Hematopoietic multipotent progenitor cell treated with erythropoietin and hydrocortisone succinate and interleukin-3 and kit ligand, for 15 days (in vitro differentiated cells): ENCODE data around the gene LRP6.
"Not testable (repeated sequence)": the region's sequence is repeated elsewhere in the genome, so short reads cannot be mapped to it uniquely, and the experiment has no call there.

Source experiments
- DNase-seq: peaks from one replicate; pipeline ENCODE4 v3.0.0-alpha.2; 2015; ENCODE audit warnings: low spot score

The LRP6 gene

GRCh38 chr12:12121061-12121460 is 145.8 kb downstream of the LRP6 start:
- DNase-seq: no peak

- no peak for DNase-seq
Measured at GRCh38 chr12:12116677-12117076, 150.2 kb downstream of the LRP6 start.

GRCh38 chr12:12115514-12115913 is 151.3 kb downstream of the LRP6 start:
- no peak for DNase-seq

- not testable (repeated sequence) for DNase-seq
Measured at GRCh38 chr12:12110923-12111555, 155.8 kb downstream of the LRP6 start.

GRCh38 chr12:12108441-12109058 is 158.3 kb downstream of the LRP6 start:
- DNase-seq: no peak

GRCh38 chr12:12107678-12108077 is 159.2 kb downstream of the LRP6 start:
- no peak for DNase-seq

GRCh38 chr12:12099102-12099501 is 167.7 kb downstream of the LRP6 start:
- DNase-seq: no peak

GRCh38 chr12:12098691-12099015 is 168.2 kb downstream of the LRP6 start:
- no peak for DNase-seq

GRCh38 chr12:12097891-12098690 is 168.8 kb downstream of the LRP6 start:
- no peak for DNase-seq

- no peak for DNase-seq
Measured at GRCh38 chr12:12095021-12095420, 171.8 kb downstream of the LRP6 start.

GRCh38 chr12:12094481-12094880 is 172.4 kb downstream of the LRP6 start:
- no peak for DNase-seq

GRCh38 chr12:12091977-12092663 is 174.7 kb downstream of the LRP6 start:
- DNase-seq: no peak

GRCh38 chr12:12091071-12091470 is 175.8 kb downstream of the LRP6 start:
- DNase-seq: no peak

- DNase-seq: no peak
Measured at GRCh38 chr12:12088761-12089160, 178.1 kb downstream of the LRP6 start.

- no peak for DNase-seq
Measured at GRCh38 chr12:12088147-12088546, 178.7 kb downstream of the LRP6 start.

GRCh38 chr12:12087693-12088034 is 179.2 kb downstream of the LRP6 start:
- no peak for DNase-seq

GRCh38 chr12:12086973-12087692 is 179.7 kb downstream of the LRP6 start:
- no peak for DNase-seq

GRCh38 chr12:12086362-12086761 is 180.5 kb downstream of the LRP6 start:
- DNase-seq: no peak

GRCh38 chr12:12083688-12084087 is 183.2 kb downstream of the LRP6 start:
- no peak for DNase-seq

- DNase-seq: no peak
Measured at GRCh38 chr12:12081836-12082497, 184.9 kb downstream of the LRP6 start.

- DNase-seq: no peak
Measured at GRCh38 chr12:12079291-12079690, 187.6 kb downstream of the LRP6 start.
